HT-29 (cell line): ENCODE results near the gene GPHA2. TPM values are rescaled to one million over a fixed set of nuclear protein-coding genes. Genes with fewer than 3 reads are reported as not detected.

Experiments
- DNase-seq: peaks from one replicate; pipeline ENCODE4 v3.0.0-alpha.2; 2015; ENCODE audit warnings: low spot score
- small RNA-seq: library from RNA; depleted of rRNA; stranded (forward); fragments of <200 nt; gene quantifications from one replicate; pipeline ENCODE3, GENCODE V24; 2014
- total RNA-seq: library from RNA; depleted of rRNA; stranded (reverse); fragments of >200 nt; shearing (Covaris generic); gene quantifications from 2 replicates; pipeline ENCODE4 v1.2.3, GENCODE V29; 2014; rRNA removed

GPHA2 gene
- total RNA-seq, 1 experiment from 2014 or later = not detected

DNA sequence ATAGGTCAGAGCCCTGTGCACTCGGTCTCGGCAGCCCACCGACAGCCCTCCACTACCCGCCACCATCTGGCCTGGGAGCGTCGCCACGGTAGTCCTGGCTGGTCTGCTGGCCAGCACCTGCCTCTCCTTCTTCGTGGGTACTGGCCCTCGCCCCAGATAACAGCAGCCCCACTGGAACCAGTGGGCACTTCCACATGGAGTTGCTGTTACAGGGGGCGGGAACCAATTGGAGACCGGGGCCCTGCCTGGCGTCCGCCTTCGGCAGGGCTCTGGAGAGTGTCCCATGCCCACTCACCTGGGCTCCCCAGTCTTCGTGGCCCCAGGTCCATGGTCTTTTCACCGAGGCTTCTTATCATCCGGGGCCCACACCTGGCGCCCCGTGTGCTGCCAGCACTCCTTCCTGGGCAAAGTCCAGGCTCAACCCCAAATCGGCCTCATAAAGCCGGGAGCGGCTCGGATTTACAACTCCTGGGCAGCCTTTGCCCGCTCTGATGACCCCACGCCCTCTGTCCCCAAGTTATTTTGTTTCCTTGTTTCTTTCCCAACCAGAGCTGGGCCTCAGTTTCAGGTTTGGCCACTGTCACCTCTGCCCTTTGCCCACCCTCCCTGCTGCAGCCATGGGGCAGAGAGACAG, 44.4 kb downstream of the GPHA2 start:
- peak; percentile 93 for DNase-seq

GRCh38 chr11:64890522-64890939, 45.2 kb downstream of the GPHA2 start:
- DNase-seq = peak; percentile 33

GRCh38 chr11:64888729-64889511, 46.8 kb downstream of the GPHA2 start:
- DNase-seq = peak; percentile 86

GRCh38 chr11:64888406-64888728, 47.3 kb downstream of the GPHA2 start:
- DNase-seq = no peak

- DNase-seq = peak; percentile 87
These were observed 47.8 kb downstream of the GPHA2 start for GRCh38 chr11:64887757-64888405.

DNA sequence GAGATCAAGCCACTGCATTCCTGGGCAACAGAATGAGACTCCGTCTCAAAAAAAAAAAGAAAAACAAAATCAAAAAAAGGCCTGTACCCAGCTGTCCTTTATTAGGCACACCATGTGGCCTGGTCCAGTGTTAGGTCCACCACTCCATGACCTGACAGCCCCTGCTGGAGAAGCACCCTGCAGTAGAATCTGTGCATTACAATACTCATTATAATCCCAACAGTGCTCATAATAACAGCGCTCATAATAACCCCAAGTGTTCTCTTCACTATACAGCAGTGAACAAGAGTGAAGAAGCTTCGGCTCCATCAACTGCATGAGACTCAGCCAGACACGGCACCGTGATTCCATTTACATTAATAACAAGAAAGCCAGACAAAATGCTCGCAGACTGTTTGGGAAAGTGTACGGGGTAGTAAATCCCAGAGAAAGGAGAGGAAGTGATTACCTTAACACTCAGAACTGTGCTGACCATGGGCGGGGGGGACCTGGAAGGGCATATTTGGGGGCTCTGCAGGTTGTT, 48.4 kb downstream of the GPHA2 start:
- DNase-seq = no peak

DNA sequence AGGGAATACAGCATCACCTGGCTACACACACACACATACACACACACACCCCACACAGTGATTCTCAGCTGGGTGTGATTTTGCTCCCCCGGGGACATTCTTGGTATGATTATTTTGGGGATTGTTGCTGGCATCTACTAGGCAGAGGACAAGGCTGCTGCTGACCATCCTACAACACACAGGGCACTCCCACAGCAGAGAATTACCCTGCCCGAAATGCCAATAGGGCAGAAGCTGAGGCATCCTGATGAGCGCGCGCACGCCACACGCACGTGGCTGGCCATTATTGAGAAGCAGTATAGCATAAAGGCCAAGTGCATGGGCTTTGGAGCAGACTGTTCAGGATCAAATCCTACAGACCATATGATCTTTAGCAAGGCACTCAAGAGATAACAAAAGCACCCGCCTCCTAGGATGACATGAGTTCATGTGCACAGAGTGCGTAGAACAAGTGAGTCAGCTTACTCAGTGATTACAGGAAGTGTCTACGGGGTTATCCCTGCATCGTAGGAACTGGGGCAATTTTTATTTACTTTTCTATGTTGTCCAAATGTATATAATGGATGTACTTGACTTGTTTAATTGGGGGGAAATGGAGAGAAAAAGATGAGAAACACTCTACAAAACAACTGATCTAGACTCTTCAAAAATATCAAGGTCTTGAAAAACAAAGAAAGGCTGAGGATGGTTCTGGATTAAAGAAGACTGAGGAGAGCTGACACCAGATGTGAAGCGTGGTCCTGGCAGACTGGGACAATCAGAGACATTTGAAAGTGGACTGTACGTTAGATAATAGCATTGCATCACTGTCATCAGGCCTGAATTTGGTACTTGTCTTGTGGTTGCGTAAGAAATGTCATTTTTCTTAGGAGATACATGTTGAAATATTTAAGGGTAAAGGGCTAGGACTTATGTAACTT, 50.1 kb downstream of the GPHA2 start:
- DNase-seq = peak; percentile 45

Small RNA genes within 50 kb of the gene (small RNA-seq; reads per million reads assigned to genes)
- not detected for gene MIR6749
- gene MIR6750 = not detected

Other genes starting within 250 kb of the GPHA2 start
- not detected in 2 replicates for gene NRXN2, start 212.7 kb downstream of the GPHA2 start, total RNA-seq
- not detected in 2 replicates for gene RASGRP2, start 191.8 kb downstream of the GPHA2 start, total RNA-seq
- 0.16 and 0.23 TPM in 2 replicates for gene PYGM, start 175.9 kb downstream of the GPHA2 start, total RNA-seq
- 193 and 251 TPM in 2 replicates for gene SF1, start 157.4 kb downstream of the GPHA2 start, total RNA-seq
- gene MAP4K2, start 132.7 kb downstream of the GPHA2 start, total RNA-seq = 44.4 and 57.0 TPM in 2 replicates
- 35.1 and 38.0 TPM in 2 replicates for gene MEN1, start 125.3 kb downstream of the GPHA2 start, total RNA-seq
- 22.7 and 24.7 TPM in 2 replicates for gene CDC42BPG, start 91.2 kb downstream of the GPHA2 start, total RNA-seq
- 118 and 123 TPM in 2 replicates for gene EHD1, start 57.3 kb downstream of the GPHA2 start, total RNA-seq
- gene ATG2A, start 18.7 kb downstream of the GPHA2 start, total RNA-seq = 47.1 and 50.5 TPM in 2 replicates
- 7.9 and 8.9 TPM in 2 replicates for gene PPP2R5B, start 11.2 kb downstream of the GPHA2 start, total RNA-seq
- not detected in 2 replicates for gene MAJIN, start 36.2 kb upstream of the GPHA2 start, total RNA-seq
- gene BATF2, start 61.1 kb upstream of the GPHA2 start, total RNA-seq = 1.6 and 2.5 TPM in 2 replicates
- gene ARL2, start 78.3 kb upstream of the GPHA2 start, total RNA-seq = 103 and 104 TPM in 2 replicates
- 26.5 and 36.1 TPM in 2 replicates for gene SNX15, start 91.5 kb upstream of the GPHA2 start, total RNA-seq
- 52.4 and 52.5 TPM in 2 replicates for gene SAC3D1, start 105.3 kb upstream of the GPHA2 start, total RNA-seq
- gene NAALADL1, start 122.7 kb upstream of the GPHA2 start, total RNA-seq = 0.08 and 1.9 TPM in 2 replicates
- 66.1 and 72.1 TPM in 2 replicates for gene CDCA5, start 148.1 kb upstream of the GPHA2 start, total RNA-seq
- gene ZFPL1, start 148.3 kb upstream of the GPHA2 start, total RNA-seq = 124 and 128 TPM in 2 replicates
- 549 and 628 TPM in 2 replicates for gene VPS51, start 160.3 kb upstream of the GPHA2 start, total RNA-seq
- 84.4 and 113 TPM in 2 replicates for gene TM7SF2, start 176.0 kb upstream of the GPHA2 start, total RNA-seq
- 104 and 115 TPM in 2 replicates for gene ZNHIT2, start 181.8 kb upstream of the GPHA2 start, total RNA-seq
- 835 and 863 TPM in 2 replicates for gene FAU, start 186.2 kb upstream of the GPHA2 start, total RNA-seq
- 153 and 200 TPM in 2 replicates for gene MRPL49, start 186.4 kb upstream of the GPHA2 start, total RNA-seq
- gene SYVN1, start 198.6 kb upstream of the GPHA2 start, total RNA-seq = 21.7 and 32.1 TPM in 2 replicates
- gene SPDYC, start 234.3 kb upstream of the GPHA2 start, total RNA-seq = not detected in 2 replicates
- gene CAPN1, start 246.0 kb upstream of the GPHA2 start, total RNA-seq = 594 and 654 TPM in 2 replicates